Measurements from ENCODE around the gene TAP1. TPM values are rescaled to one million over a fixed set of nuclear protein-coding genes. Genes with fewer than 3 reads are reported as not detected.
A peak's percentile ranks its signal among the peaks of the same experiment; 100 is the strongest.

The TAP1 gene
- total and polyA plus RNA-seq, 10 of the 15 experiments (the other 5 are each of a cell fraction or from before 2014, with no cell fraction given), result 33.4 to 249 (median 169) TPM

- TF ChIP-seq ZNF622 (IDR thresholded peaks at IDR 0.05), result no peak
- TF ChIP-seq E2F8 (IDR thresholded peaks at IDR 0.05; ENCODE audit: low read depth, partially characterized antibody), result no peak
- TF ChIP-seq ASH2L (IDR thresholded peaks at IDR 0.05; ENCODE audit: borderline replicate concordance, low read depth), result no peak
- TF ChIP-seq RAD51 (IDR thresholded peaks at IDR 0.05), result no peak
- peak; percentile 60; the same call in 1 of the 2 replicates for TF ChIP-seq CBFB (IDR thresholded peaks at IDR 0.05; ENCODE audit: low read depth)
- TF ChIP-seq RAD21 (IDR thresholded peaks at IDR 0.05; ENCODE audit: insufficient read depth, low read depth, low read length), result no peak
- TF ChIP-seq E2F4 (IDR thresholded peaks at IDR 0.05; ENCODE audit: low read depth, low read length), result peak; percentile 54; the same call in 1 of the 2 replicates
- no peak for TF ChIP-seq SIN3A (IDR thresholded peaks at IDR 0.05; ENCODE audit: low read depth, low read length)
- TF ChIP-seq ZNF24 (IDR thresholded peaks at IDR 0.05), result no peak
- TF ChIP-seq, protein P1, sequence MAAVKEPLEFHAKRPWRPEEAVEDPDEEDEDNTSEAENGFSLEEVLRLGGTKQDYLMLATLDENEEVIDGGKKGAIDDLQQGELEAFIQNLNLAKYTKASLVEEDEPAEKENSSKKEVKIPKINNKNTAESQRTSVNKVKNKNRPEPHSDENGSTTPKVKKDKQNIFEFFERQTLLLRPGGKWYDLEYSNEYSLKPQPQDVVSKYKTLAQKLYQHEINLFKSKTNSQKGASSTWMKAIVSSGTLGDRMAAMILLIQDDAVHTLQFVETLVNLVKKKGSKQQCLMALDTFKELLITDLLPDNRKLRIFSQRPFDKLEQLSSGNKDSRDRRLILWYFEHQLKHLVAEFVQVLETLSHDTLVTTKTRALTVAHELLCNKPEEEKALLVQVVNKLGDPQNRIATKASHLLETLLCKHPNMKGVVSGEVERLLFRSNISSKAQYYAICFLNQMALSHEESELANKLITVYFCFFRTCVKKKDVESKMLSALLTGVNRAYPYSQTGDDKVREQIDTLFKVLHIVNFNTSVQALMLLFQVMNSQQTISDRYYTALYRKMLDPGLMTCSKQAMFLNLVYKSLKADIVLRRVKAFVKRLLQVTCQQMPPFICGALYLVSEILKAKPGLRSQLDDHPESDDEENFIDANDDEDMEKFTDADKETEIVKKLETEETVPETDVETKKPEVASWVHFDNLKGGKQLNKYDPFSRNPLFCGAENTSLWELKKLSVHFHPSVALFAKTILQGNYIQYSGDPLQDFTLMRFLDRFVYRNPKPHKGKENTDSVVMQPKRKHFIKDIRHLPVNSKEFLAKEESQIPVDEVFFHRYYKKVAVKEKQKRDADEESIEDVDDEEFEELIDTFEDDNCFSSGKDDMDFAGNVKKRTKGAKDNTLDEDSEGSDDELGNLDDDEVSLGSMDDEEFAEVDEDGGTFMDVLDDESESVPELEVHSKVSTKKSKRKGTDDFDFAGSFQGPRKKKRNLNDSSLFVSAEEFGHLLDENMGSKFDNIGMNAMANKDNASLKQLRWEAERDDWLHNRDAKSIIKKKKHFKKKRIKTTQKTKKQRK (IDR thresholded peaks at IDR 0.05; ENCODE audit: low read depth, low read length), result no peak
- peak; percentile 83 for TF ChIP-seq CHD2 (IDR thresholded peaks at IDR 0.05; ENCODE audit: borderline replicate concordance, low read depth, low read length)
- TF ChIP-seq, protein P2, sequence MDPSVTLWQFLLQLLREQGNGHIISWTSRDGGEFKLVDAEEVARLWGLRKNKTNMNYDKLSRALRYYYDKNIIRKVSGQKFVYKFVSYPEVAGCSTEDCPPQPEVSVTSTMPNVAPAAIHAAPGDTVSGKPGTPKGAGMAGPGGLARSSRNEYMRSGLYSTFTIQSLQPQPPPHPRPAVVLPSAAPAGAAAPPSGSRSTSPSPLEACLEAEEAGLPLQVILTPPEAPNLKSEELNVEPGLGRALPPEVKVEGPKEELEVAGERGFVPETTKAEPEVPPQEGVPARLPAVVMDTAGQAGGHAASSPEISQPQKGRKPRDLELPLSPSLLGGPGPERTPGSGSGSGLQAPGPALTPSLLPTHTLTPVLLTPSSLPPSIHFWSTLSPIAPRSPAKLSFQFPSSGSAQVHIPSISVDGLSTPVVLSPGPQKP (IDR thresholded peaks at IDR 0.05; ENCODE audit: low read depth, low read length), result no peak
- TF ChIP-seq MYC (IDR thresholded peaks at IDR 0.05; ENCODE audit: insufficient read depth, insufficient read length, insufficient replicate concordance, low read length, severe bottlenecking), result no peak
- TF ChIP-seq MTA3 (IDR thresholded peaks at IDR 0.05; ENCODE audit: borderline replicate concordance, low read length), result no peak
- TF ChIP-seq CBX3 (IDR thresholded peaks at IDR 0.05; ENCODE audit: borderline replicate concordance, low read depth), result no peak
- no peak; the same call in 1 of the 2 replicates for TF ChIP-seq JUNB (IDR thresholded peaks at IDR 0.05)
- 0 out of 2 replicates have a peak, but pooled peaks have one; percentile 32 for TF ChIP-seq NR2F1 (conservative IDR thresholded peaks at IDR 0.05)
- 0 out of 2 replicates have a peak, but pooled peaks have one; percentile 7 for TF ChIP-seq MLLT1 (IDR thresholded peaks at IDR 0.05)
- no peak for TF ChIP-seq PAX5 (IDR thresholded peaks at IDR 0.05; ENCODE audit: borderline replicate concordance, low read depth, low read length)
Observed at GRCh38 chr6:32894085-32895005, 40.8 kb upstream of the TAP1 start (continued).
